Activated naive CD8-positive, alpha-beta T cell treated with anti-CD3 and anti-CD28 coated beads for 36 hours (primary cell): Measurements from ENCODE around the gene RFX6. TPM values are rescaled to one million over a fixed set of nuclear protein-coding genes. Genes with fewer than 3 reads are reported as not detected.
"Not testable (repeated sequence)": the region's sequence is repeated elsewhere in the genome, so short reads cannot be mapped to it uniquely, and the experiment has no call there.

ENCODE experiments used
- DNase-seq: peaks from one replicate; pipeline ENCODE4 v3.0.0; 2021
- H3K27ac Mint-ChIP-seq: one replicate; pipeline ENCODE4 v1.8.0; 2022; ENCODE audit warnings: mild to moderate bottlenecking, moderate library complexity, mixed read lengths
- H3K27me3 Mint-ChIP-seq: one replicate; pipeline ENCODE4 v1.8.0; 2022; ENCODE audit warnings: mild to moderate bottlenecking, mixed read lengths
- H3K36me3 Mint-ChIP-seq: one replicate; pipeline ENCODE4 v1.8.0; 2021; ENCODE audit warnings: mild to moderate bottlenecking, mixed read lengths
- H3K4me1 Mint-ChIP-seq: one replicate; pipeline ENCODE4 v1.8.0; 2021; ENCODE audit warnings: mixed read lengths
- H3K4me3 Mint-ChIP-seq: one replicate; pipeline ENCODE4 v1.8.0; 2022; ENCODE audit warnings: mild to moderate bottlenecking, moderate library complexity, mixed read lengths
- H3K9me3 Mint-ChIP-seq: one replicate; pipeline ENCODE4 v1.8.0; 2022; ENCODE audit warnings: mixed read lengths
- total RNA-seq, 2 experiments: library from RNA; stranded (reverse); gene quantifications; one replicate each; pipeline ENCODE4 v1.2.3, GENCODE V29; 2021

Gene RFX6
- not detected for total RNA-seq

GRCh38 chr6:116876635-116877611, at the start of gene RFX6:
TSS of gene RFX6 (plus strand) at chr6:116877242. CDS start at chr6:116877276, 34 bp downstream.
- no peak within 1 kb of the TSS for H3K27ac Mint-ChIP-seq
- DNase-seq: no peak
- H3K27me3 Mint-ChIP-seq: peaks cover 40% of the 10 kb centered on the region
- peaks cover 1% of the 10 kb centered on the region for H3K36me3 Mint-ChIP-seq
- peak within 1 kb of the TSS; percentile 53 for H3K4me3 Mint-ChIP-seq
- H3K4me1 Mint-ChIP-seq: peaks cover 6% of the 10 kb centered on the region
- no peaks in the 10 kb centered on the region for H3K9me3 Mint-ChIP-seq

- no peak overlapping the region for H3K27ac Mint-ChIP-seq
- H3K36me3 Mint-ChIP-seq: no peaks in the 10 kb centered on the region
- no peak for DNase-seq
- H3K9me3 Mint-ChIP-seq: peaks cover 5% of the 10 kb centered on the region
- no peaks in the 10 kb centered on the region for H3K27me3 Mint-ChIP-seq
- H3K4me1 Mint-ChIP-seq: no peaks in the 10 kb centered on the region
- H3K4me3 Mint-ChIP-seq: no peak overlapping the region
These were observed 49.3 kb upstream of the RFX6 start for GRCh38 chr6:116827561-116828240.

- Mint-ChIP-seq H3K27ac (no peak within 1 kb of the TSS), H3K27me3 (no peaks in the 10 kb centered on the region)
These were observed 48.1 kb upstream of the RFX6 start, which contains the start of gene GPRC6A for GRCh38 chr6:116828983-116829382. TSS of gene GPRC6A (minus strand) at chr6:116829083. CDS start at chr6:116829013, 70 bp downstream.

GRCh38 chr6:116834526-116834925, 42.5 kb upstream of the RFX6 start:
- H3K27me3 Mint-ChIP-seq: peaks cover 13% of the 10 kb centered on the region
- DNase-seq, H3K9me3 Mint-ChIP-seq, H3K36me3 Mint-ChIP-seq, H3K4me1 Mint-ChIP-seq, H3K27ac Mint-ChIP-seq, H3K4me3 Mint-ChIP-seq: not testable (repeated sequence)

More at GRCh38 chr6:116828983-116829382, 48.1 kb upstream of the RFX6 start, which contains the start of gene GPRC6A:
- DNase-seq: no peak
- Mint-ChIP-seq H3K4me3 (no peak within 1 kb of the TSS), H3K4me1 (no peaks in the 10 kb centered on the region), H3K36me3 (no peaks in the 10 kb centered on the region), H3K9me3 (no peaks in the 10 kb centered on the region)

- peaks cover 2% of the 10 kb centered on the region for H3K9me3 Mint-ChIP-seq
- no peaks in the 10 kb centered on the region for H3K4me1 Mint-ChIP-seq
- no peak overlapping the region for H3K27ac Mint-ChIP-seq
- DNase-seq: no peak
- peaks cover 13% of the 10 kb centered on the region for H3K27me3 Mint-ChIP-seq
- H3K36me3 Mint-ChIP-seq: no peaks in the 10 kb centered on the region
- no peak overlapping the region for H3K4me3 Mint-ChIP-seq
These were observed 40.3 kb upstream of the RFX6 start for GRCh38 chr6:116836606-116837342.

GRCh38 chr6:116840091-116840490, 37.0 kb upstream of the RFX6 start:
- H3K4me3 Mint-ChIP-seq: no peak overlapping the region
- peaks cover 13% of the 10 kb centered on the region for H3K27me3 Mint-ChIP-seq
- no peak for DNase-seq
- peaks cover 2% of the 10 kb centered on the region for H3K9me3 Mint-ChIP-seq
- H3K36me3 Mint-ChIP-seq: no peaks in the 10 kb centered on the region
- no peak overlapping the region for H3K27ac Mint-ChIP-seq
- H3K4me1 Mint-ChIP-seq: no peaks in the 10 kb centered on the region

- no peak overlapping the region for H3K27ac Mint-ChIP-seq
- no peaks in the 10 kb centered on the region for H3K36me3 Mint-ChIP-seq
- no peak overlapping the region for H3K4me3 Mint-ChIP-seq
- no peak for DNase-seq
- peaks cover 2% of the 10 kb centered on the region for H3K9me3 Mint-ChIP-seq
- H3K27me3 Mint-ChIP-seq: peaks cover 6% of the 10 kb centered on the region
- no peaks in the 10 kb centered on the region for H3K4me1 Mint-ChIP-seq
These were observed 34.6 kb upstream of the RFX6 start for GRCh38 chr6:116842459-116842858.

GRCh38 chr6:116847227-116847626, 29.8 kb upstream of the RFX6 start:
- H3K4me1 Mint-ChIP-seq: no peaks in the 10 kb centered on the region
- no peak overlapping the region for H3K4me3 Mint-ChIP-seq
- no peak for DNase-seq
- H3K27me3 Mint-ChIP-seq: peaks cover 6% of the 10 kb centered on the region
- H3K9me3 Mint-ChIP-seq: no peaks in the 10 kb centered on the region
- H3K27ac Mint-ChIP-seq: no peak overlapping the region
- no peaks in the 10 kb centered on the region for H3K36me3 Mint-ChIP-seq

GRCh38 chr6:116858060-116858459, 19.0 kb upstream of the RFX6 start:
- Mint-ChIP-seq H3K4me3 (no peak overlapping the region), H3K27me3 (no peaks in the 10 kb centered on the region), H3K9me3 (peaks cover 30% of the 10 kb centered on the region), H3K36me3 (no peaks in the 10 kb centered on the region), H3K27ac (no peak overlapping the region), H3K4me1 (no peaks in the 10 kb centered on the region)
- DNase-seq: no peak

- DNase-seq: no peak
- Mint-ChIP-seq H3K9me3 (peaks cover 21% of the 10 kb centered on the region), H3K27ac (no peak overlapping the region), H3K27me3 (no peaks in the 10 kb centered on the region), H3K36me3 (no peaks in the 10 kb centered on the region), H3K4me3 (no peak overlapping the region), H3K4me1 (no peaks in the 10 kb centered on the region)
These were observed 17.8 kb upstream of the RFX6 start for GRCh38 chr6:116859264-116859663.

GRCh38 chr6:116866281-116866871, 10.7 kb upstream of the RFX6 start:
- H3K4me3 Mint-ChIP-seq: no peak overlapping the region
- DNase-seq: no peak
- peaks cover 11% of the 10 kb centered on the region for H3K27me3 Mint-ChIP-seq
- peaks cover 1% of the 10 kb centered on the region for H3K9me3 Mint-ChIP-seq
- no peak overlapping the region for H3K27ac Mint-ChIP-seq
- H3K4me1 Mint-ChIP-seq: no peaks in the 10 kb centered on the region
- no peaks in the 10 kb centered on the region for H3K36me3 Mint-ChIP-seq

- H3K27me3 Mint-ChIP-seq: peaks cover 36% of the 10 kb centered on the region
- peaks cover 1% of the 10 kb centered on the region for H3K36me3 Mint-ChIP-seq
- peaks cover 6% of the 10 kb centered on the region for H3K4me1 Mint-ChIP-seq
- H3K9me3 Mint-ChIP-seq: no peaks in the 10 kb centered on the region
- DNase-seq: no peak
- H3K27ac Mint-ChIP-seq: no peak overlapping the region
- no peak overlapping the region for H3K4me3 Mint-ChIP-seq
These were observed 4.3 kb upstream of the RFX6 start for GRCh38 chr6:116872771-116873170.

GRCh38 chr6:116876107-116876506, 935 bp upstream of the RFX6 start:
- H3K27me3 Mint-ChIP-seq: peaks cover 40% of the 10 kb centered on the region
- peaks cover 6% of the 10 kb centered on the region for H3K4me1 Mint-ChIP-seq
- DNase-seq: no peak
- peaks cover 1% of the 10 kb centered on the region for H3K36me3 Mint-ChIP-seq
- H3K4me3 Mint-ChIP-seq: no peak overlapping the region
- no peak overlapping the region for H3K27ac Mint-ChIP-seq
- no peaks in the 10 kb centered on the region for H3K9me3 Mint-ChIP-seq

GRCh38 chr6:116877743-116878142, 701 bp downstream of the RFX6 start:
- Mint-ChIP-seq H3K27ac (no peak overlapping the region), H3K4me1 (peaks cover 6% of the 10 kb centered on the region), H3K9me3 (no peaks in the 10 kb centered on the region), H3K4me3 (no peak overlapping the region), H3K27me3 (peaks cover 40% of the 10 kb centered on the region), H3K36me3 (peaks cover 1% of the 10 kb centered on the region)
- DNase-seq: no peak
